ENCODE data around the gene SUGP2. TPM values are rescaled to one million over a fixed set of nuclear protein-coding genes. Genes with fewer than 3 reads are reported as not detected.

SUGP2 gene
- total and polyA plus RNA-seq, 2 of the 13 experiments (the other 11 are each of a cell fraction or from before 2014, with no cell fraction given), result 40.6 to 57.7 TPM

DNA sequence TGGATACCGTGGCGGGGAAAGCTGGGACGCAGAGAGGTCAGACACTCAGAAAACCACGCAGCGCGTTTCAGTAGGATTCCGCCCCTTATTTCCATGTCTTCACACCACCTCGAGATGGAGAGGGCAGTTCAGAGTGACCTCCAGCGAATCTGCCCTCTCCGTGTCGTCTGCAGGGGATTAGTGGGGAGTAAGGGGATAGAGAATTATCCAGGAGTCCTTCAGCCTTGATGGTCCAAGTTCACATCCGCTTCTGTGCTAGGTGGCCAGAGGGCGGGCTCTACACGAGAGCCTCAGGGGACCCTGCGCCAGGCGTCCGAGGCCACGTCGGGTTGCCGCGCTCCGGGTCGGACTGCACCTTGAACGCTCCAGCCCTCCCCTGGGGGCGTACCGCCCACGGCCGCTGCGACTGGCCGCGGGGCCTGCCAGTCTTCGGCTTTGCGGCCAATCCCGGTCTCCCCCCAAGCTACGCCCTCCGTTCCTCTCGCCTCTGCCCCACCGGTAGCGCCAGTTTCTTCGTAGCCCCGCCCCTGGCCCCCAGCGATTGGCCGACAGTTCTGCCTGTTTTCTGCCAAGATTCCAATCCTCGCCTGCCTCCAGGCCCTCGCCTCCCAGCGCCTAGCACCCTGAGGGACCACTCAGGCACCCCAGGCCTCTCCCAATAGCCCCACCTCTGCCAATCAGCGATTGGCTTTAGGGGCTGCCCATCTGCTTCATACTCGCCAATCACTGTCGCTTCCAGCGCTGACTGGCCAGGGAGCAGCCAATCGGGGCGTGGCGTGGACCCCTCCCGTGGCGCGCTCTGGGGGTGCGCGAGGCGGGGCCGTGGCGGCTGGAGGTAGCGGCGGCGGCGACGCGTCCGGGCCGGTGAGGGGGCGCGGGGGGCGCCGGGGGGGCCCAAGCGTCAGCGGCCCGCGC is 30.1 kb upstream of the SUGP2 start, which contains the start of gene SLC25A42 (continued):
- TF ChIP-seq, protein P1, sequence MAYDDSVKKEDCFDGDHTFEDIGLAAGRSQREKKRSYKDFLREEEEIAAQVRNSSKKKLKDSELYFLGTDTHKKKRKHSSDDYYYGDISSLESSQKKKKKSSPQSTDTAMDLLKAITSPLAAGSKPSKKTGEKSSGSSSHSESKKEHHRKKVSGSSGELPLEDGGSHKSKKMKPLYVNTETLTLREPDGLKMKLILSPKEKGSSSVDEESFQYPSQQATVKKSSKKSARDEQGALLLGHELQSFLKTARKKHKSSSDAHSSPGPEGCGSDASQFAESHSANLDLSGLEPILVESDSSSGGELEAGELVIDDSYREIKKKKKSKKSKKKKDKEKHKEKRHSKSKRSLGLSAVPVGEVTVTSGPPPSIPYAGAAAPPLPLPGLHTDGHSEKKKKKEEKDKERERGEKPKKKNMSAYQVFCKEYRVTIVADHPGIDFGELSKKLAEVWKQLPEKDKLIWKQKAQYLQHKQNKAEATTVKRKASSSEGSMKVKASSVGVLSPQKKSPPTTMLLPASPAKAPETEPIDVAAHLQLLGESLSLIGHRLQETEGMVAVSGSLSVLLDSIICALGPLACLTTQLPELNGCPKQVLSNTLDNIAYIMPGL (CRISPR knock-in tag; IDR thresholded peaks at IDR 0.05; ENCODE audit: borderline replicate concordance in 1 of 2, low read depth in 1 of 2), result peak; percentile 14 to 52; a peak in 1 of 4 replicates
- TF ChIP-seq, protein P2, sequence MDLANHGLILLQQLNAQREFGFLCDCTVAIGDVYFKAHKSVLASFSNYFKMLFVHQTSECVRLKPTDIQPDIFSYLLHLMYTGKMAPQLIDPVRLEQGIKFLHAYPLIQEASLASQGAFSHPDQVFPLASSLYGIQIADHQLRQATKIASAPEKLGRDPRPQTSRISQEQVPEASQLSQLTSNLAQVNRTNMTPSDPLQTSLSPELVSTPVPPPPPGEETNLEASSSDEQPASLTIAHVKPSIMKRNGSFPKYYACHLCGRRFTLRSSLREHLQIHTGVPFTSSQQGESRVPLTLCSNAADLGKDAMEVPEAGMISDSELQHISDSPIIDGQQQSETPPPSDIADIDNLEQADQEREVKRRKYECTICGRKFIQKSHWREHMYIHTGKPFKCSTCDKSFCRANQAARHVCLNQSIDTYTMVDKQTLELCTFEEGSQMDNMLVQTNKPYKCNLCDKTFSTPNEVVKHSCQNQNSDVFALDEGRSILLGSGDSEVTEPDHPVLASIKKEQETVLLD (CRISPR knock-in tag; IDR thresholded peaks at IDR 0.05; ENCODE audit: low read depth), result no peak
- 0 out of 2 replicates have a peak, but pooled peaks have one; percentile 21 for TF ChIP-seq TGIF2 (CRISPR knock-in tag; IDR thresholded peaks at IDR 0.05)
- TF ChIP-seq, protein P3, sequence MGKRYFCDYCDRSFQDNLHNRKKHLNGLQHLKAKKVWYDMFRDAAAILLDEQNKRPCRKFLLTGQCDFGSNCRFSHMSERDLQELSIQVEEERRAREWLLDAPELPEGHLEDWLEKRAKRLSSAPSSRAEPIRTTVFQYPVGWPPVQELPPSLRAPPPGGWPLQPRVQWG (CRISPR knock-in tag; IDR thresholded peaks at IDR 0.05; ENCODE audit: borderline replicate concordance, low read depth), result no peak
- TF ChIP-seq CHCHD3 (CRISPR knock-in tag; IDR thresholded peaks at IDR 0.05), result no peak
- peak; percentile 3 for TF ChIP-seq FOSL2 (CRISPR knock-in tag; IDR thresholded peaks at IDR 0.05)
- TF ChIP-seq, protein P4, sequence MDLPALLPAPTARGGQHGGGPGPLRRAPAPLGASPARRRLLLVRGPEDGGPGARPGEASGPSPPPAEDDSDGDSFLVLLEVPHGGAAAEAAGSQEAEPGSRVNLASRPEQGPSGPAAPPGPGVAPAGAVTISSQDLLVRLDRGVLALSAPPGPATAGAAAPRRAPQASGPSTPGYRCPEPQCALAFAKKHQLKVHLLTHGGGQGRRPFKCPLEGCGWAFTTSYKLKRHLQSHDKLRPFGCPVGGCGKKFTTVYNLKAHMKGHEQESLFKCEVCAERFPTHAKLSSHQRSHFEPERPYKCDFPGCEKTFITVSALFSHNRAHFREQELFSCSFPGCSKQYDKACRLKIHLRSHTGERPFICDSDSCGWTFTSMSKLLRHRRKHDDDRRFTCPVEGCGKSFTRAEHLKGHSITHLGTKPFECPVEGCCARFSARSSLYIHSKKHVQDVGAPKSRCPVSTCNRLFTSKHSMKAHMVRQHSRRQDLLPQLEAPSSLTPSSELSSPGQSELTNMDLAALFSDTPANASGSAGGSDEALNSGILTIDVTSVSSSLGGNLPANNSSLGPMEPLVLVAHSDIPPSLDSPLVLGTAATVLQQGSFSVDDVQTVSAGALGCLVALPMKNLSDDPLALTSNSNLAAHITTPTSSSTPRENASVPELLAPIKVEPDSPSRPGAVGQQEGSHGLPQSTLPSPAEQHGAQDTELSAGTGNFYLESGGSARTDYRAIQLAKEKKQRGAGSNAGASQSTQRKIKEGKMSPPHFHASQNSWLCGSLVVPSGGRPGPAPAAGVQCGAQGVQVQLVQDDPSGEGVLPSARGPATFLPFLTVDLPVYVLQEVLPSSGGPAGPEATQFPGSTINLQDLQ (CRISPR knock-in tag; IDR thresholded peaks at IDR 0.05), result no peak
- TF ChIP-seq PITX1 (CRISPR knock-in tag; IDR thresholded peaks at IDR 0.05), result peak; percentile 78; the same call in 1 of the 2 replicates
- 0 out of 2 replicates have a peak, but pooled peaks have one; percentile 32 for TF ChIP-seq DNMT1 (CRISPR knock-in tag; IDR thresholded peaks at IDR 0.05)
- TF ChIP-seq HOXA3 (CRISPR knock-in tag; IDR thresholded peaks at IDR 0.05), result peak; percentile 59
- no peak; the same call in 1 of the 2 replicates for TF ChIP-seq FOXO1 (CRISPR knock-in tag; IDR thresholded peaks at IDR 0.05)
- no peak for TF ChIP-seq GATA4 (IDR thresholded peaks at IDR 0.05; ENCODE audit: borderline replicate concordance, low read depth)
- TF ChIP-seq ZNF672 (CRISPR knock-in tag; IDR thresholded peaks at IDR 0.05), result no peak
- TF ChIP-seq ZNF614 (CRISPR knock-in tag; IDR thresholded peaks at IDR 0.05; ENCODE audit: borderline replicate concordance), result 0 out of 2 replicates have a peak, but pooled peaks have one; percentile 28
- TF ChIP-seq TOPORS (CRISPR knock-in tag; IDR thresholded peaks at IDR 0.05), result no peak
- TF ChIP-seq ZNF616 (CRISPR knock-in tag; IDR thresholded peaks at IDR 0.05; ENCODE audit: low read depth), result no peak; the same call in 1 of the 2 replicates
- no peak for TF ChIP-seq ATAD3A (CRISPR knock-in tag; IDR thresholded peaks at IDR 0.05)
- TF ChIP-seq, protein P5, sequence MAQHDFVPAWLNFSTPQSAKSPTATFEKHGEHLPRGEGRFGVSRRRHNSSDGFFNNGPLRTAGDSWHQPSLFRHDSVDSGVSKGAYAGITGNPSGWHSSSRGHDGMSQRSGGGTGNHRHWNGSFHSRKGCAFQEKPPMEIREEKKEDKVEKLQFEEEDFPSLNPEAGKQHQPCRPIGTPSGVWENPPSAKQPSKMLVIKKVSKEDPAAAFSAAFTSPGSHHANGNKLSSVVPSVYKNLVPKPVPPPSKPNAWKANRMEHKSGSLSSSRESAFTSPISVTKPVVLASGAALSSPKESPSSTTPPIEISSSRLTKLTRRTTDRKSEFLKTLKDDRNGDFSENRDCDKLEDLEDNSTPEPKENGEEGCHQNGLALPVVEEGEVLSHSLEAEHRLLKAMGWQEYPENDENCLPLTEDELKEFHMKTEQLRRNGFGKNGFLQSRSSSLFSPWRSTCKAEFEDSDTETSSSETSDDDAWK (CRISPR knock-in tag; IDR thresholded peaks at IDR 0.05), result no peak
- TF ChIP-seq, protein P6, sequence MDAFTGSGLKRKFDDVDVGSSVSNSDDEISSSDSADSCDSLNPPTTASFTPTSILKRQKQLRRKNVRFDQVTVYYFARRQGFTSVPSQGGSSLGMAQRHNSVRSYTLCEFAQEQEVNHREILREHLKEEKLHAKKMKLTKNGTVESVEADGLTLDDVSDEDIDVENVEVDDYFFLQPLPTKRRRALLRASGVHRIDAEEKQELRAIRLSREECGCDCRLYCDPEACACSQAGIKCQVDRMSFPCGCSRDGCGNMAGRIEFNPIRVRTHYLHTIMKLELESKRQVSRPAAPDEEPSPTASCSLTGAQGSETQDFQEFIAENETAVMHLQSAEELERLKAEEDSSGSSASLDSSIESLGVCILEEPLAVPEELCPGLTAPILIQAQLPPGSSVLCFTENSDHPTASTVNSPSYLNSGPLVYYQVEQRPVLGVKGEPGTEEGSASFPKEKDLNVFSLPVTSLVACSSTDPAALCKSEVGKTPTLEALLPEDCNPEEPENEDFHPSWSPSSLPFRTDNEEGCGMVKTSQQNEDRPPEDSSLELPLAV (CRISPR knock-in tag; conservative IDR thresholded peaks at IDR 0.05; ENCODE audit: low read depth), result no peak
